GM12878 (cell line): ENCODE data around the gene FNDC4. TPM values are rescaled to one million over a fixed set of nuclear protein-coding genes. Genes with fewer than 3 reads are reported as not detected.

Experiments used
- ATAC-seq: fragments of 200-7000 bp; cut with Tn5 transposase; 3 replicates; pipeline ENCODE4 v1.9.1; 2020; ENCODE audit warnings: mild to moderate bottlenecking, moderate library complexity
- BruUV-seq: library from RNA; stranded (reverse); fragments of 400-500 nt; replicated peaks from 2 replicates; lab custom pipeline; 2021; lab: Mats Ljungman, UMichigan
- CTCF ChIA-PET: fragments of 300-600 bp; sonication (Branson Sonifier 250); formaldehyde crosslinking; extraction: SDS; loops from one replicate; lab custom pipeline; 2021; ENCODE audit warnings: inconsistent platforms; lab: Yijun Ruan, JAX
- POLR2A ChIA-PET: fragments of 350-600 bp; formaldehyde crosslinking; extraction: SDS; loops from one replicate; lab custom pipeline; 2021; ENCODE audit warnings: inconsistent platforms; lab: Charles Lee
- RAD21 ChIA-PET: fragments of 300-600 bp; sonication (Branson Sonifier 250); formaldehyde crosslinking; loops from one replicate; lab custom pipeline; 2023; ENCODE audit warnings: antibody characterized with exemption; ENCODE audit not compliant: unreplicated experiment; lab: Charles Lee
- SMC1A ChIA-PET: fragments of 300-600 bp; sonication (Branson Sonifier 250); formaldehyde crosslinking; loops from one replicate; lab custom pipeline; 2023; ENCODE audit not compliant: unreplicated experiment, uncharacterized antibody; lab: Charles Lee
- DNase-seq: peaks from one replicate; pipeline ENCODE4 v3.0.0-alpha.2; 2011; ENCODE audit warnings: low read depth, low spot score
- FAIRE-seq: peaks from 3 replicates; lab custom pipeline; 2011; peaks lifted over from hg19 to GRCh38; lab: Jason Lieb, UNC
- H2AFZ ChIP-seq: 2 replicates; pipeline ENCODE4 v1.6.0; 2011; ENCODE audit warnings: low read depth, low read length, control low read depth; ENCODE audit not compliant: control insufficient read depth
- H3K27ac ChIP-seq: 2 replicates; pipeline ENCODE4 v1.5.1; 2011; ENCODE audit warnings: control low read depth; ENCODE audit not compliant: control insufficient read depth, insufficient read depth
- H3K27me3 ChIP-seq, 2 experiments: replicated peaks in 1 of 2; 2 replicates each; pipeline versions ENCODE4 v1.6.0 to v1.6.1; 2011; ENCODE audit warnings: low read length in 1 of 2; ENCODE audit not compliant: control insufficient read depth in 2 of 2, insufficient read depth in 2 of 2
- H3K36me3 ChIP-seq, 2 experiments: 2 replicates each; pipeline ENCODE4 v1.5.1; 2011; ENCODE audit warnings: low read length in 1 of 2; ENCODE audit not compliant: control insufficient read depth in 2 of 2, insufficient read depth in 2 of 2
- H3K4me1 ChIP-seq: 2 replicates; pipeline ENCODE4 v1.6.1; 2011; ENCODE audit warnings: mild to moderate bottlenecking, low read length, moderate library complexity, mixed read lengths; ENCODE audit not compliant: control insufficient read depth, insufficient read depth
- H3K4me2 ChIP-seq: 2 replicates; pipeline ENCODE4 v1.6.0; 2011; ENCODE audit warnings: control low read depth; ENCODE audit not compliant: control insufficient read depth, insufficient read depth
- H3K4me3 ChIP-seq: fragments of 200-600 bp; sonication (generic); 2 replicates; pipeline ENCODE4 v1.5.1; 2016
- H3K79me2 ChIP-seq: 2 replicates; pipeline ENCODE4 v1.6.0; 2011; ENCODE audit warnings: low read length; ENCODE audit not compliant: control insufficient read depth, insufficient read depth
- H3K9ac ChIP-seq: 2 replicates; pipeline ENCODE4 v1.8.0; 2011; ENCODE audit warnings: low read length, control low read depth, mixed read lengths; ENCODE audit not compliant: control insufficient read depth, insufficient read depth
- H3K9me3 ChIP-seq: replicated peaks from 3 replicates; pipeline ENCODE4 v1.5.1; 2011; ENCODE audit warnings: mild to moderate bottlenecking, low read length; ENCODE audit not compliant: control insufficient read depth, insufficient read depth
- H4K20me1 ChIP-seq: 2 replicates; pipeline ENCODE4 v1.6.0; 2011; ENCODE audit not compliant: control insufficient read depth, insufficient read depth
- BACH1 ChIP-seq: fragments of 450-650 bp; IDR thresholded peaks from 2 replicates; pipeline ENCODE4 v1.6.1; 2017; ENCODE audit warnings: mild to moderate bottlenecking, borderline replicate concordance
- BCLAF1 ChIP-seq: fragments of 450-650 bp; IDR thresholded peaks from 2 replicates; pipeline ENCODE4 v1.6.1; 2017; ENCODE audit warnings: antibody characterized with exemption, mild to moderate bottlenecking, moderate library complexity
- CEBPZ ChIP-seq: fragments of 150-350 bp; IDR thresholded peaks from 2 replicates; pipeline ENCODE4 v1.6.1; 2016; ENCODE audit warnings: low read depth, low read length
- DPF2 ChIP-seq: fragments of 450-650 bp; IDR thresholded peaks from 2 replicates; pipeline ENCODE4 v1.6.1; 2017; ENCODE audit warnings: mild to moderate bottlenecking
- E2F8 ChIP-seq: fragments of 450-650 bp; IDR thresholded peaks from 2 replicates; pipeline ENCODE4 v1.6.1; 2018; ENCODE audit warnings: mild to moderate bottlenecking, low read depth, moderate library complexity; ENCODE audit not compliant: partially characterized antibody
- EP300 ChIP-seq, 2 experiments: fragments of 150-350 bp in 1 of 2; IDR thresholded peaks; 2 replicates each; pipeline ENCODE4 v1.6.1; 2011 to 2012; ENCODE audit warnings: low read depth in 2 of 2, low read length in 2 of 2, borderline replicate concordance in 1 of 2, improper control_type of control experiment in 1 of 2, inconsistent platforms in 1 of 2; ENCODE audit not compliant: control insufficient read depth in 1 of 2
- EZH2 ChIP-seq: IDR thresholded peaks from 2 replicates; pipeline ENCODE4 v1.6.1; 2012; ENCODE audit warnings: low read depth, mild to moderate bottlenecking, control low read depth, inconsistent platforms, low read length, borderline replicate concordance; ENCODE audit not compliant: control insufficient read depth
- MYC ChIP-seq: IDR thresholded peaks from 2 replicates; pipeline ENCODE4 v1.6.1; 2011; ENCODE audit warnings: mild to moderate bottlenecking, low read length, moderate library complexity, inconsistent platforms; ENCODE audit not compliant: insufficient read depth, insufficient replicate concordance, insufficient read length, severe bottlenecking
- PAX8 ChIP-seq: fragments of 450-650 bp; IDR thresholded peaks from 2 replicates; pipeline ENCODE4 v1.6.1; 2017; ENCODE audit warnings: mild to moderate bottlenecking, moderate library complexity
- SMARCA5 ChIP-seq: fragments of 450-650 bp; IDR thresholded peaks from 2 replicates; pipeline ENCODE4 v1.6.1; 2017; ENCODE audit warnings: mild to moderate bottlenecking
- ZNF217 ChIP-seq: fragments of 450-650 bp; IDR thresholded peaks from 2 replicates; pipeline ENCODE4 v1.6.1; 2017; ENCODE audit warnings: antibody characterized with exemption, mild to moderate bottlenecking
- ZNF274 ChIP-seq: IDR thresholded peaks from one replicate; pipeline ENCODE4 v1.8.0; 2011; ENCODE audit not compliant: insufficient read length, insufficient read depth
- WGBS: methylation state at CpG from one replicate; pipeline ENCODE4 v1.1.6; 2016; ENCODE audit warnings: low lambda C conversion rate; ENCODE audit not compliant: insufficient replicate concordance, insufficient coverage; ENCODE audit errors: missing lambda C conversion rate; 5-methylcytosine and 5-hydroxymethylcytosine counted together
- in situ Hi-C: fragments of 300-500 bp; cut with MboI; formaldehyde crosslinking; loops from 9 replicates; pipeline ENCODE4 v1.14.3; 2018; ENCODE audit warnings: mixed read lengths
- intact Hi-C: fragments of 100-400 bp; cut with micrococcal nuclease; formaldehyde crosslinking; loops from one replicate; pipeline ENCODE4 v1.14.2; 2022; ENCODE audit not compliant: unreplicated experiment
- polyA plus RNA-seq, 11 experiments: library from polyadenylated mRNA; depleted of rRNA in 4 of 11; unstranded in 6 of 11; stranded (reverse) in 5 of 11; fragments of >200 nt; fragmentation: Nextera tagmentation in 4 of 11; fragmentation: Illumina TruSeq in 1 of 11; extraction: Ambion mirVana in 4 of 11; extraction: Trizol in 1 of 11; gene quantifications; 1 replicate in 1 of 11; 2 replicates in 10 of 11; pipeline versions ENCODE4 v1.2.1 to v1.2.3, GENCODE V29; 2011 to 2016; ENCODE audit warnings: inconsistent platforms in 2 of 11, missing spikeins in 2 of 11, low read depth in 1 of 11
- total RNA-seq, 4 experiments: library from RNA; depleted of rRNA in 3 of 4; stranded (reverse); fragments of >200 nt in 3 of 4; fragmentation: Illumina TruSeq in 1 of 4; extraction: Trizol in 1 of 4; gene quantifications; 2 replicates each; pipeline versions ENCODE4 v1.2.1 to v1.2.3, GENCODE V29; 2013 to 2021

The FNDC4 gene
- total and polyA plus RNA-seq, 10 of the 15 experiments (the other 5 are each of a cell fraction or from before 2014, with no cell fraction given), result 0.21 TPM; not detected in 9

GRCh38 chr2:27448381-27448780, 46.6 kb downstream of the FNDC4 start (continued):
- TF ChIP-seq DPF2 (no peak), PAX8 (no peak), EP300 (IDR thresholded peaks at IDR 0.05; ENCODE audit: borderline replicate concordance in 1 of 2, control insufficient read depth in 1 of 2, low read depth in 2 of 2, low read length in 2 of 2) (no peak)

DNA sequence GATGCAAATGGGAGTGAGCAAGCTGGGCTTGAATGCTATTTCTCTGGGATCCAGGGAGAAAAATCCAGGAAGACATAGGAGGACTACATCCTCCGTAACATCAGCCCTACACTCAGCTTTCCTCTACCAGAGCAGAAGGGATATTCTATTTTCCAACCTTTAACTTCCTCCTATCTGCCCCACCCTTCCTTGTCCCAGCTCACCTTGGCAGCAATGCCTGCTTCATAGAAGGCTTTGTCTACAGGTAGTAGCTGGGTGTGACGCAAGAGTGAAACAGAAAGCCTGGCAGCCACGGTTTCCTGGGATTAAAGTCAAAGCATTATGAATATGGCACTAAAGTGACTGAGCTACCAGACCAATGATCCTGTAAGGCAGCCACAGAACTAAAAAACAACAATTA, 48.9 kb downstream of the FNDC4 start:
- Histone ChIP-seq H3K36me3 (peaks cover 3 to 8% of the 10 kb centered on the region in 2 experiments; a peak in 3 of 4 replicates), H3K4me2 (no peak overlapping the region), H3K4me1 (no peaks in the 10 kb centered on the region), H3K9ac (no peak overlapping the region), H3K27ac (no peak overlapping the region), H3K27me3 (no peaks in the 10 kb centered on the region), H3K4me3 (no peak overlapping the region), H3K9me3 (no peaks in the 10 kb centered on the region), H3K79me2 (no peaks in the 10 kb centered on the region), H4K20me1 (no peaks in the 10 kb centered on the region), H2AFZ (no peak overlapping the region)
- ChIA-PET SMC1A (interaction anchor here (1.0 to 1.1 kb wide), 2 partner anchors 8 to 17 kb away, joined by 3 read pairs; no protein-coding TSS in a partner anchor), POLR2A (interaction anchor here (0.8 to 1.1 kb wide), 2 partner anchors 60 to 77 kb away, joined by 4 read pairs; no protein-coding TSS in a partner anchor), RAD21 (no interaction called here), CTCF (interaction anchor here (1.1 to 1.5 kb wide), 2 partner anchors 18 to 237 kb away, joined by 3 to 4 read pairs; partner anchors contain the start of gene NRBP1)
- intact Hi-C loops (no loop called here), in situ Hi-C loops (no loop called here)
- ATAC-seq (no peak), FAIRE-seq (no peak), DNase-seq (no peak)
- WGBS, result 81% methylated on average over 3 of the region's 3 CpGs
- BruUV-seq, result no TSS peak
- TF ChIP-seq MYC (no peak), BCLAF1 (no peak), BACH1 (no peak), ZNF217 (no peak), E2F8 (no peak), SMARCA5 (no peak), ZNF274 (no peak), CEBPZ (no peak), EZH2 (no peak)
